Measurements from ENCODE around the gene CRYGA.

DNA sequence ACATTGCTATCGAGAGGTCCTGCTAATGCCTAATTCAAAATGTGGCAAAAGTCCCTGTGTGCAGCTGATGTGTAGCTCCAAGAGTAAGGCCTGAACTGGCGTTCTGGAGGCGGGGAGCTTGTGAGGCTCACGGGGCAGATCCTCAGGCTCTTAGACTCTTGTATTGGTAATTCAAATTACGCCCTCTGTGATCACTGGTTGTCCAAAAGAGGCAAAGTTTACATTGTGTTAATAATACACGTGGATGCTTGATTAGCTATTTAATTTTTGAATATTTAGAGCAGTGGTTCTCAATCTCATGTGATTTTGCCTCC is 12.4 kb upstream of the CRYGA start:
- TF ChIP-seq, protein P1, sequence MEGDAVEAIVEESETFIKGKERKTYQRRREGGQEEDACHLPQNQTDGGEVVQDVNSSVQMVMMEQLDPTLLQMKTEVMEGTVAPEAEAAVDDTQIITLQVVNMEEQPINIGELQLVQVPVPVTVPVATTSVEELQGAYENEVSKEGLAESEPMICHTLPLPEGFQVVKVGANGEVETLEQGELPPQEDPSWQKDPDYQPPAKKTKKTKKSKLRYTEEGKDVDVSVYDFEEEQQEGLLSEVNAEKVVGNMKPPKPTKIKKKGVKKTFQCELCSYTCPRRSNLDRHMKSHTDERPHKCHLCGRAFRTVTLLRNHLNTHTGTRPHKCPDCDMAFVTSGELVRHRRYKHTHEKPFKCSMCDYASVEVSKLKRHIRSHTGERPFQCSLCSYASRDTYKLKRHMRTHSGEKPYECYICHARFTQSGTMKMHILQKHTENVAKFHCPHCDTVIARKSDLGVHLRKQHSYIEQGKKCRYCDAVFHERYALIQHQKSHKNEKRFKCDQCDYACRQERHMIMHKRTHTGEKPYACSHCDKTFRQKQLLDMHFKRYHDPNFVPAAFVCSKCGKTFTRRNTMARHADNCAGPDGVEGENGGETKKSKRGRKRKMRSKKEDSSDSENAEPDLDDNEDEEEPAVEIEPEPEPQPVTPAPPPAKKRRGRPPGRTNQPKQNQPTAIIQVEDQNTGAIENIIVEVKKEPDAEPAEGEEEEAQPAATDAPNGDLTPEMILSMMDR (IDR thresholded peaks at IDR 0.05), result no peak
- no peak for TF ChIP-seq POLR2A (IDR thresholded peaks at IDR 0.05)

Measured in esophagus squamous epithelium (tissue), 4 donors.